ENCODE results near the gene SPATA22.

Gene SPATA22

GRCh38 chr17:3502466-3502865 lies 30.8 kb upstream of the SPATA22 start:
- no peak overlapping the region for H3K4me3 ChIP-seq (ENCODE audit: low read depth, low read length, poor library complexity, severe bottlenecking)
- no peaks in the 10 kb centered on the region for H3K79me2 ChIP-seq (ENCODE audit: insufficient read depth, low read length)
- no peaks in the 10 kb centered on the region for H4K20me1 ChIP-seq (ENCODE audit: insufficient read depth, low read length)
- no peak overlapping the region for H3K9ac ChIP-seq (ENCODE audit: low read length)
- H3F3A ChIP-seq (ENCODE audit: insufficient read depth, low read length), result no peaks in the 10 kb centered on the region
- no peak overlapping the region for H3K4me2 ChIP-seq (ENCODE audit: low read length)
- H3K36me3 ChIP-seq (ENCODE audit: insufficient read depth, low read length), result no peaks in the 10 kb centered on the region
- H3K4me1 ChIP-seq (ENCODE audit: insufficient read depth, low read length, severe bottlenecking), result no peaks in the 10 kb centered on the region
- no peak overlapping the region for H3K27ac ChIP-seq (ENCODE audit: low read depth, low read length, poor library complexity, severe bottlenecking)
- TF ChIP-seq CTCF (IDR thresholded peaks at IDR 0.05; ENCODE audit: low read length) (no peak), EZH2 (IDR thresholded peaks at IDR 0.05; ENCODE audit: borderline replicate concordance, low read length) (no peak)
- no peaks in the 10 kb centered on the region for H3K9me2 ChIP-seq (ENCODE audit: low read depth, low read length)
- H3K27me3 ChIP-seq (ENCODE audit: insufficient read depth, low read length), result peaks cover 6% of the 10 kb centered on the region; the same call in 1 of the 2 replicates
- H3K9me3 ChIP-seq (ENCODE audit: low read length), result no peaks in the 10 kb centered on the region
- no peak overlapping the region for H2AFZ ChIP-seq (ENCODE audit: low read length)

- H3K4me1 ChIP-seq (ENCODE audit: insufficient read depth, low read length, severe bottlenecking), result no peaks in the 10 kb centered on the region
- no peaks in the 10 kb centered on the region for H3K9me3 ChIP-seq (ENCODE audit: low read length)
- TF ChIP-seq CTCF (IDR thresholded peaks at IDR 0.05; ENCODE audit: low read length), result no peak
- no peak for TF ChIP-seq EZH2 (IDR thresholded peaks at IDR 0.05; ENCODE audit: borderline replicate concordance, low read length)
- no peaks in the 10 kb centered on the region for H3K9me2 ChIP-seq (ENCODE audit: low read depth, low read length)
- H4K20me1 ChIP-seq (ENCODE audit: insufficient read depth, low read length), result no peaks in the 10 kb centered on the region
- no peaks in the 10 kb centered on the region for H3K79me2 ChIP-seq (ENCODE audit: insufficient read depth, low read length)
- no peak overlapping the region for H3K9ac ChIP-seq (ENCODE audit: low read length)
- no peak overlapping the region for H2AFZ ChIP-seq (ENCODE audit: low read length)
- H3K27ac ChIP-seq (ENCODE audit: low read depth, low read length, poor library complexity, severe bottlenecking), result no peak overlapping the region
- no peaks in the 10 kb centered on the region for H3K36me3 ChIP-seq (ENCODE audit: insufficient read depth, low read length)
- H3K4me2 ChIP-seq (ENCODE audit: low read length), result no peak overlapping the region
- no peak overlapping the region for H3K4me3 ChIP-seq (ENCODE audit: low read depth, low read length, poor library complexity, severe bottlenecking)
- H3K27me3 ChIP-seq (ENCODE audit: insufficient read depth, low read length), result peaks cover 6% of the 10 kb centered on the region; the same call in 1 of the 2 replicates
- H3F3A ChIP-seq (ENCODE audit: insufficient read depth, low read length), result no peaks in the 10 kb centered on the region
These were observed 29.7 kb upstream of the SPATA22 start for GRCh38 chr17:3501344-3501743.

- Histone ChIP-seq H3K9ac (ENCODE audit: low read length) (no peak overlapping the region), H3K9me3 (ENCODE audit: low read length) (no peaks in the 10 kb centered on the region), H3K4me1 (ENCODE audit: insufficient read depth, low read length, severe bottlenecking) (no peaks in the 10 kb centered on the region), H3K4me3 (ENCODE audit: low read depth, low read length, poor library complexity, severe bottlenecking) (no peak overlapping the region), H2AFZ (ENCODE audit: low read length) (no peak overlapping the region), H3F3A (ENCODE audit: insufficient read depth, low read length) (no peaks in the 10 kb centered on the region), H3K36me3 (ENCODE audit: insufficient read depth, low read length) (no peaks in the 10 kb centered on the region), H4K20me1 (ENCODE audit: insufficient read depth, low read length) (no peaks in the 10 kb centered on the region), H3K79me2 (ENCODE audit: insufficient read depth, low read length) (no peaks in the 10 kb centered on the region), H3K27me3 (ENCODE audit: insufficient read depth, low read length) (0 out of 2 replicates have a peak, but pooled peaks cover 6% of the 10 kb centered on the region), H3K27ac (ENCODE audit: low read depth, low read length, poor library complexity, severe bottlenecking) (no peak overlapping the region), H3K4me2 (ENCODE audit: low read length) (no peak overlapping the region), H3K9me2 (ENCODE audit: low read depth, low read length) (no peaks in the 10 kb centered on the region)
- no peak for TF ChIP-seq EZH2 (IDR thresholded peaks at IDR 0.05; ENCODE audit: borderline replicate concordance, low read length)
- no peak for TF ChIP-seq CTCF (IDR thresholded peaks at IDR 0.05; ENCODE audit: low read length)
These were observed 25.5 kb upstream of the SPATA22 start for GRCh38 chr17:3497101-3497500.

Measured in OCI-LY1 (cell line).